GM23338 (cell line): ENCODE measurements around the gene PSD4.

Experiments
- CREB1 ChIP-seq: fragments of 250-450 bp; sonication (Bioruptor Pico); IDR thresholded peaks from 2 replicates; pipeline ENCODE4 v1.5.0; 2020; ENCODE audit warnings: low read depth, mild to moderate bottlenecking, moderate library complexity
- EZH2 ChIP-seq: fragments of 200-600 bp; sonication (generic); IDR thresholded peaks from one replicate; pipeline ENCODE4 v1.8.0; 2017; ENCODE audit warnings: antibody characterized with exemption, mild to moderate bottlenecking, low read depth; ENCODE audit not compliant: unreplicated experiment
- EZH2phosphoT487 ChIP-seq: fragments of 200-600 bp; sonication (generic); IDR thresholded peaks from one replicate; pipeline ENCODE4 v1.8.1; 2018; ENCODE audit warnings: antibody characterized with exemption; ENCODE audit not compliant: unreplicated experiment
- NANOG ChIP-seq: IDR thresholded peaks from 2 replicates; pipeline ENCODE4 v1.6.1; 2016; ENCODE audit warnings: antibody characterized with exemption, borderline replicate concordance
- POLR2AphosphoS5 ChIP-seq: IDR thresholded peaks from 2 replicates; pipeline ENCODE4 v1.6.1; 2016; ENCODE audit warnings: antibody characterized with exemption, low read depth
- STAT1 ChIP-seq: IDR thresholded peaks from one replicate; pipeline ENCODE4 v1.6.1; 2016; ENCODE audit warnings: antibody characterized with exemption; ENCODE audit not compliant: unreplicated experiment
- ZNF114 ChIP-seq: fragments of 250-450 bp; sonication (Bioruptor Pico); IDR thresholded peaks from 2 replicates; pipeline ENCODE4 v1.5.0; 2020; ENCODE audit warnings: mild to moderate bottlenecking, moderate library complexity
- TF ChIP-seq, protein P1 (sequence below), 2 experiments: fragments of 200-600 bp in 1 of 2; sonication (generic) in 1 of 2; conservative IDR thresholded peaks; 2 replicates each; pipeline versions ENCODE4 v1.5.1 to v1.6.1; 2016 to 2017; ENCODE audit warnings: antibody characterized with exemption in 2 of 2, low read depth in 2 of 2, mild to moderate bottlenecking in 2 of 2, moderate library complexity in 1 of 2
- TF ChIP-seq, protein P2 (sequence below): IDR thresholded peaks from 2 replicates; pipeline ENCODE4 v1.6.1; 2016; ENCODE audit warnings: antibody characterized with exemption
- TF ChIP-seq, protein P3 (sequence below): IDR thresholded peaks from one replicate; pipeline ENCODE4 v1.6.1; 2018; ENCODE audit warnings: antibody characterized with exemption; ENCODE audit not compliant: unreplicated experiment

DNA sequence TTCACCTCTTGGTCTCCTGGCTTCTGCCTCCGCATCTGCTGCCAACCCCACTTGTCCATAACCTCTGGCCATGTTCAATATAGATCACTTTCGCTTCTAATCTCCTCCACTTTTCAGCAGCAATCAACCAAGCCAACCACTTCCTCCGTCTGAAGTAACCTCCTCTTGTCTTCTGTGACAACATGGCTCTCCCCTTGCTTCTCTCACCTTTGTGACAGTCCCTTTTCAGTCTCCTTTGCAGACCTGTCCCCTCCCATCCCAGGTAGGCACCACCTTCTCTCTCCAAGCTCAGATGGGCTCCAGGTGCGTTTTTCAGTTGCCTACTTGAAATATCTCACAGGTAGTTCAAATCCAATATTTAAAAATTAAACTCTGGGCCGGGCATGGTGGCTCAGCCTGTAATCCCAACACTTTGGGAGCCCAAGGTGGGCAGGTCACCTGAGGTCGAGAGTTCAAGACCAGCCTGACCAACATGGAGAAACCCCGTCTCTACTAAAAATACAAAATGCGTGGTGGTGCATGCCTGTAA, 4.7 kb upstream of the PSD4 start:
- TF ChIP-seq, protein P1, sequence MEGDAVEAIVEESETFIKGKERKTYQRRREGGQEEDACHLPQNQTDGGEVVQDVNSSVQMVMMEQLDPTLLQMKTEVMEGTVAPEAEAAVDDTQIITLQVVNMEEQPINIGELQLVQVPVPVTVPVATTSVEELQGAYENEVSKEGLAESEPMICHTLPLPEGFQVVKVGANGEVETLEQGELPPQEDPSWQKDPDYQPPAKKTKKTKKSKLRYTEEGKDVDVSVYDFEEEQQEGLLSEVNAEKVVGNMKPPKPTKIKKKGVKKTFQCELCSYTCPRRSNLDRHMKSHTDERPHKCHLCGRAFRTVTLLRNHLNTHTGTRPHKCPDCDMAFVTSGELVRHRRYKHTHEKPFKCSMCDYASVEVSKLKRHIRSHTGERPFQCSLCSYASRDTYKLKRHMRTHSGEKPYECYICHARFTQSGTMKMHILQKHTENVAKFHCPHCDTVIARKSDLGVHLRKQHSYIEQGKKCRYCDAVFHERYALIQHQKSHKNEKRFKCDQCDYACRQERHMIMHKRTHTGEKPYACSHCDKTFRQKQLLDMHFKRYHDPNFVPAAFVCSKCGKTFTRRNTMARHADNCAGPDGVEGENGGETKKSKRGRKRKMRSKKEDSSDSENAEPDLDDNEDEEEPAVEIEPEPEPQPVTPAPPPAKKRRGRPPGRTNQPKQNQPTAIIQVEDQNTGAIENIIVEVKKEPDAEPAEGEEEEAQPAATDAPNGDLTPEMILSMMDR (conservative IDR thresholded peaks at IDR 0.05; ENCODE audit: low read depth in 2 of 2): no peak
- TF ChIP-seq, protein P2, sequence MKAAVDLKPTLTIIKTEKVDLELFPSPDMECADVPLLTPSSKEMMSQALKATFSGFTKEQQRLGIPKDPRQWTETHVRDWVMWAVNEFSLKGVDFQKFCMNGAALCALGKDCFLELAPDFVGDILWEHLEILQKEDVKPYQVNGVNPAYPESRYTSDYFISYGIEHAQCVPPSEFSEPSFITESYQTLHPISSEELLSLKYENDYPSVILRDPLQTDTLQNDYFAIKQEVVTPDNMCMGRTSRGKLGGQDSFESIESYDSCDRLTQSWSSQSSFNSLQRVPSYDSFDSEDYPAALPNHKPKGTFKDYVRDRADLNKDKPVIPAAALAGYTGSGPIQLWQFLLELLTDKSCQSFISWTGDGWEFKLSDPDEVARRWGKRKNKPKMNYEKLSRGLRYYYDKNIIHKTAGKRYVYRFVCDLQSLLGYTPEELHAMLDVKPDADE: no peak
- TF ChIP-seq EZH2phosphoT487 (no peak), EZH2 (no peak), POLR2AphosphoS5 (no peak), ZNF114 (no peak), STAT1 (no peak), CREB1 (CRISPR knock-in tag) (no peak), NANOG (no peak)
- TF ChIP-seq, protein P3, sequence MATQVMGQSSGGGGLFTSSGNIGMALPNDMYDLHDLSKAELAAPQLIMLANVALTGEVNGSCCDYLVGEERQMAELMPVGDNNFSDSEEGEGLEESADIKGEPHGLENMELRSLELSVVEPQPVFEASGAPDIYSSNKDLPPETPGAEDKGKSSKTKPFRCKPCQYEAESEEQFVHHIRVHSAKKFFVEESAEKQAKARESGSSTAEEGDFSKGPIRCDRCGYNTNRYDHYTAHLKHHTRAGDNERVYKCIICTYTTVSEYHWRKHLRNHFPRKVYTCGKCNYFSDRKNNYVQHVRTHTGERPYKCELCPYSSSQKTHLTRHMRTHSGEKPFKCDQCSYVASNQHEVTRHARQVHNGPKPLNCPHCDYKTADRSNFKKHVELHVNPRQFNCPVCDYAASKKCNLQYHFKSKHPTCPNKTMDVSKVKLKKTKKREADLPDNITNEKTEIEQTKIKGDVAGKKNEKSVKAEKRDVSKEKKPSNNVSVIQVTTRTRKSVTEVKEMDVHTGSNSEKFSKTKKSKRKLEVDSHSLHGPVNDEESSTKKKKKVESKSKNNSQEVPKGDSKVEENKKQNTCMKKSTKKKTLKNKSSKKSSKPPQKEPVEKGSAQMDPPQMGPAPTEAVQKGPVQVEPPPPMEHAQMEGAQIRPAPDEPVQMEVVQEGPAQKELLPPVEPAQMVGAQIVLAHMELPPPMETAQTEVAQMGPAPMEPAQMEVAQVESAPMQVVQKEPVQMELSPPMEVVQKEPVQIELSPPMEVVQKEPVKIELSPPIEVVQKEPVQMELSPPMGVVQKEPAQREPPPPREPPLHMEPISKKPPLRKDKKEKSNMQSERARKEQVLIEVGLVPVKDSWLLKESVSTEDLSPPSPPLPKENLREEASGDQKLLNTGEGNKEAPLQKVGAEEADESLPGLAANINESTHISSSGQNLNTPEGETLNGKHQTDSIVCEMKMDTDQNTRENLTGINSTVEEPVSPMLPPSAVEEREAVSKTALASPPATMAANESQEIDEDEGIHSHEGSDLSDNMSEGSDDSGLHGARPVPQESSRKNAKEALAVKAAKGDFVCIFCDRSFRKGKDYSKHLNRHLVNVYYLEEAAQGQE: no peak
